Activated T-helper 2 cell treated with anti-CD3 and anti-CD28 coated beads, Interferon-gamma antibody, Interleukin-2, Interleukin-4, amounts not matched to agents 10 μg/mL and 5 μg/mL and 100 μg/mL, durations not matched to agents 14 hours and 24 hours and 36 hours (primary cell): ENCODE measurements around the gene DEF6. TPM values are rescaled to one million over a fixed set of nuclear protein-coding genes. Genes with fewer than 3 reads are reported as not detected.

Experiments
- DNase-seq: peaks from one replicate; pipeline ENCODE4 v3.0.0; 2021; ENCODE audit warnings: low spot score
- H3K27ac Mint-ChIP-seq: one replicate; pipeline ENCODE4 v1.8.0; 2021; ENCODE audit warnings: mixed read lengths
- H3K27me3 Mint-ChIP-seq: one replicate; pipeline ENCODE4 v1.8.0; 2021; ENCODE audit warnings: low read depth, mixed read lengths
- H3K36me3 Mint-ChIP-seq: one replicate; pipeline ENCODE4 v1.8.0; 2021; ENCODE audit warnings: low read depth, mixed read lengths
- H3K4me1 Mint-ChIP-seq: one replicate; pipeline ENCODE4 v1.8.0; 2021; ENCODE audit warnings: low read depth, mixed read lengths
- H3K4me3 Mint-ChIP-seq: one replicate; pipeline ENCODE4 v1.8.0; 2021; ENCODE audit warnings: low read depth, mild to moderate bottlenecking, moderate library complexity, mixed read lengths
- H3K9me3 Mint-ChIP-seq: one replicate; pipeline ENCODE4 v1.8.0; 2021; ENCODE audit warnings: mixed read lengths
- intact Hi-C: fragments of 100-400 bp; cut with micrococcal nuclease; formaldehyde crosslinking; loops from one replicate; pipeline ENCODE4 v1.15.1; 2023
- total RNA-seq: library from RNA; stranded (reverse); gene quantifications from 2 replicates; pipeline ENCODE4 v1.2.3, GENCODE V29; 2022

Gene DEF6
- total RNA-seq, 1 donor from 2014 or later = 120 TPM

- H3K36me3 Mint-ChIP-seq = peaks cover 76% of the 10 kb centered on the region
- no peak for DNase-seq
- no peaks in the 10 kb centered on the region for H3K9me3 Mint-ChIP-seq
- H3K4me3 Mint-ChIP-seq = no peak overlapping the region
- no peaks in the 10 kb centered on the region for H3K27me3 Mint-ChIP-seq
- intact Hi-C loops = no loop called here
- no peak overlapping the region for H3K27ac Mint-ChIP-seq
- H3K4me1 Mint-ChIP-seq = peaks cover 17% of the 10 kb centered on the region
Observed at GRCh38 chr6:35351422-35351821, 53.8 kb downstream of the DEF6 start.

- Mint-ChIP-seq H3K4me3 (no peak overlapping the region), H3K27ac (peak overlapping the region; percentile 11), H3K9me3 (no peaks in the 10 kb centered on the region), H3K27me3 (no peaks in the 10 kb centered on the region), H3K36me3 (peaks cover 84% of the 10 kb centered on the region), H3K4me1 (peaks cover 17% of the 10 kb centered on the region)
- intact Hi-C loops = no loop called here
- no peak for DNase-seq
Observed at GRCh38 chr6:35352735-35353134, 55.1 kb downstream of the DEF6 start.

GRCh38 chr6:35354361-35355135 is 56.9 kb downstream of the DEF6 start:
- Mint-ChIP-seq H3K9me3 (no peaks in the 10 kb centered on the region), H3K27ac (no peak overlapping the region), H3K36me3 (peaks cover 84% of the 10 kb centered on the region), H3K27me3 (no peaks in the 10 kb centered on the region), H3K4me1 (peaks cover 20% of the 10 kb centered on the region), H3K4me3 (no peak overlapping the region)
- no peak for DNase-seq
- intact Hi-C loops = no loop called here

GRCh38 chr6:35356391-35356790 is 58.8 kb downstream of the DEF6 start:
- no peaks in the 10 kb centered on the region for H3K9me3 Mint-ChIP-seq
- H3K27ac Mint-ChIP-seq = no peak overlapping the region
- no peaks in the 10 kb centered on the region for H3K27me3 Mint-ChIP-seq
- intact Hi-C loops = no loop called here
- peaks cover 68% of the 10 kb centered on the region for H3K36me3 Mint-ChIP-seq
- peaks cover 14% of the 10 kb centered on the region for H3K4me1 Mint-ChIP-seq
- DNase-seq = no peak
- no peak overlapping the region for H3K4me3 Mint-ChIP-seq

- intact Hi-C loops = no loop called here
- Mint-ChIP-seq H3K9me3 (no peaks in the 10 kb centered on the region), H3K4me3 (no peak overlapping the region), H3K36me3 (peaks cover 58% of the 10 kb centered on the region), H3K27me3 (no peaks in the 10 kb centered on the region), H3K4me1 (peaks cover 12% of the 10 kb centered on the region), H3K27ac (no peak overlapping the region)
- no peak for DNase-seq
Observed at GRCh38 chr6:35357677-35358076, 60.1 kb downstream of the DEF6 start.

DNA sequence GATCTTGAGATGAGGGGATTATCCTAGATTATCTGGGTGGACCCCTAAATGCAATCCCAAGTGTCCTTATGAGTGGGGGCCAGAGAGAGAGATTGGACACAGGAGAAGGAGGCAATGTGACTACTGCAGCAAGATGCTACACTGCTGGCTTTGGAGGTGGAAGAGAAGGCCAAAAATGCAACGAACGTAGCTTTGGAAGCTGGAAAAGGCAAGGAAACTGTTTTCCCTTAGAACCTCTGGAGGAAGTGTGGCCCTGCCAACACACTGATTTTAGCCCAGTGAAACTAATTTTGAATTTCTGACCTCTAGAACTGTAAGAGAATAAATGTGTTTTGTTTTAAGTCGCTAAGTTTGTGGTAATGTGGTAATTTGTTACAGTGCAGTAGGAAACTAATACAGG is 60.5 kb downstream of the DEF6 start:
- intact Hi-C loops = no loop called here
- H3K36me3 Mint-ChIP-seq = peaks cover 54% of the 10 kb centered on the region
- H3K27me3 Mint-ChIP-seq = no peaks in the 10 kb centered on the region
- no peaks in the 10 kb centered on the region for H3K9me3 Mint-ChIP-seq
- DNase-seq = no peak
- H3K4me1 Mint-ChIP-seq = peaks cover 13% of the 10 kb centered on the region
- no peak overlapping the region for H3K4me3 Mint-ChIP-seq
- H3K27ac Mint-ChIP-seq = peak overlapping the region; percentile 2

GRCh38 chr6:35359346-35359743 is 61.7 kb downstream of the DEF6 start:
- no peak overlapping the region for H3K27ac Mint-ChIP-seq
- no peaks in the 10 kb centered on the region for H3K9me3 Mint-ChIP-seq

DNA sequence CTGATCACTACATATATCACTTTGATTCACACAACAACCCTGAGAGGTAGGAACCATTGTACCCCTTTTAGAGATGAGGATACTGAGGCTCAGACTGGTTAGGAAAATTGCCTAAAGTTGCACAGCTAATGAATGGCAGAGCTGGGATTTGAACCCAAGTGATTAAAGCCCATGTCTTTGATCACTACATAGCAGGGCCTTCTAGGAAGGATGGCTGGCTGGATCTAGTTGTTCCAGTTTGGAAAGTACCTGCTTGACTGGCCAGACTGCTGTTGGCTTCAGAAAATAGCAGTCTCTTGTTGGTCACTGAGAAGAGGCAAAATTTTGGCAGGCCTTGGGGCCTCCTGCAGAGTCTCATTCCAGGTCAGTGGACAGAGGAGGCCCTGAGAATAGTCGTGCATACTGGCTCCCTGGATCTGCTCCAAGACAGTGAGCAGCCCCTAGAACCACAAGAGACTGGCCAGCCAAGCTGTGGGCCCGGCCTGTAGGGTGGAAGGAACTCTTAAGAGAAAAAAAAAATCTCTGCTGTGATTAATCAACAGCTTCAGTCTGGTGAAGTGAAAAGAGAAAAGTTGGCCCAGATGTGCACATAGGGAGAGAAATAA is 62.2 kb downstream of the DEF6 start:
- Mint-ChIP-seq H3K27ac (no peak overlapping the region), H3K4me1 (peaks cover 13% of the 10 kb centered on the region), H3K4me3 (no peak overlapping the region), H3K27me3 (no peaks in the 10 kb centered on the region), H3K36me3 (peaks cover 42% of the 10 kb centered on the region), H3K9me3 (no peaks in the 10 kb centered on the region)
- DNase-seq = no peak
- intact Hi-C loops = no loop called here

More at GRCh38 chr6:35359346-35359743, 61.7 kb downstream of the DEF6 start:
- Mint-ChIP-seq H3K27me3 (no peaks in the 10 kb centered on the region), H3K4me1 (peaks cover 13% of the 10 kb centered on the region), H3K36me3 (peaks cover 47% of the 10 kb centered on the region), H3K4me3 (no peak overlapping the region)
- no peak for DNase-seq
- intact Hi-C loops = no loop called here

DNA sequence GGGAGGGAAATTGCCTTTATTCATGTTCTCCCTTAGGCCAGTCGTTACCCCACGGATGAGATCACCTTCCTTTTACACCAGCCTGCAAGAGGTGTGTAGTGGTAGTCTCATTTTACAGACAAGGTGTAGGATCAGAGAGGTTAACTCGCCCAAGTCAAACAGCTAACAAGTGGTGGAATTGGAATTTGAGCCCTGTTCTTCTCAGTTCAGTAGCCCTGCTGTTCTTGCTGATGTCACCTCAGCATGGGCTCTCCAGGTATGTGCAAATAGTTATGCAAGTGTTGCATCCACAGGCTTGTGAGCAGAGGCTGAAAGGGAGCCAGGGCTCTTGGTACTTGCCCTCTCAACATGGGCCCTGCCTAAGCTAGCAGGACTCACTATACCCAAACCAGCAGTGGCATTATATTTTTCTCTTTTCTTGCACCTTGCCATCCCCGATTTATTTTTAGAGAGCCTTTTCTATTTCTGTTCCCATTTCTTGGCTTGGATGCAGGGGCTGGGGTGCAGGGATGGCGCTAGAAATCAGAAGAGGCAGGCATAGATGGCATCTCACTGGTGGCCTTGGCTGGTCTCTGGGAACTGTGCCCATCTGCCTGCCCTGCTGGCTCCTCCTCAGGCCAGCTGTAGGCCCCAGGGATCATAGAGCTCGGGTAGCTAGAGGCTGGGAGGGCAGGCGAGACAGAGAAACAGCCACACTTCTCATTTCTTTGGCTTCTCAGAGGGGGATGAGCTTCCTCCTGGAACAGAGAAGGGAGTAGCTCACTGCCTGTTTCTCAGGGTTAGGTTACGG is 62.9 kb downstream of the DEF6 start:
- DNase-seq = no peak
- intact Hi-C loops = no loop called here
- H3K4me1 Mint-ChIP-seq = peaks cover 13% of the 10 kb centered on the region
- no peak overlapping the region for H3K27ac Mint-ChIP-seq
- H3K9me3 Mint-ChIP-seq = no peaks in the 10 kb centered on the region
- no peaks in the 10 kb centered on the region for H3K27me3 Mint-ChIP-seq
- H3K4me3 Mint-ChIP-seq = no peak overlapping the region
- peaks cover 38% of the 10 kb centered on the region for H3K36me3 Mint-ChIP-seq

- Mint-ChIP-seq H3K27me3 (no peaks in the 10 kb centered on the region), H3K27ac (no peak overlapping the region), H3K4me3 (no peak overlapping the region), H3K4me1 (peaks cover 22% of the 10 kb centered on the region), H3K9me3 (no peaks in the 10 kb centered on the region), H3K36me3 (peaks cover 33% of the 10 kb centered on the region)
- intact Hi-C loops = no loop called here
- DNase-seq = no peak
Observed at GRCh38 chr6:35362200-35362599, 64.6 kb downstream of the DEF6 start.

DNA sequence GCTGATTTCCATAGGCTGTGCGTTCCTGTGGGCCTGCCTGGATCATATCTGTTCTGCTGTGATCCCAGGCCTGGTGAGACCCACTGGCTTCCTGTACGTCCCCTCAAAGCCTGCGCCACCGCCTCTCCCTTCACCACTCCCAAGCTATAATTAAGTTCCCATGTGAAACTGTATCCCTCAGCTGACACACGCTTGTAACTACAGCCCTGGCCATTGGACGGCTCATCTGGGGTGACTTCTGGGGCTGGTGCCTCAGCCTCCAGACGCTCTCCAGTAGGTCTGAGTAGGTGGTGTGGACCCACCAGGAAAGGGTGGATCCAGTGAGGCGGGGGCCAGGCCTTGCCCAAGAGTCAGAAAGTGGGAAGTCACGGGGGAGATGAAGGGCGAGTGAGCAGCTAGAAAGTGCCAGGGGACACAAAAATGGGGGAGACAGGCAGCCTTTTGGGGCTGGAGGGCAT is 65.7 kb downstream of the DEF6 start:
- Mint-ChIP-seq H3K4me1 (peaks cover 24% of the 10 kb centered on the region), H3K36me3 (peaks cover 28% of the 10 kb centered on the region), H3K9me3 (no peaks in the 10 kb centered on the region), H3K27ac (no peak overlapping the region), H3K4me3 (no peak overlapping the region), H3K27me3 (no peaks in the 10 kb centered on the region)
- no peak for DNase-seq
- intact Hi-C loops = no loop called here

DNA sequence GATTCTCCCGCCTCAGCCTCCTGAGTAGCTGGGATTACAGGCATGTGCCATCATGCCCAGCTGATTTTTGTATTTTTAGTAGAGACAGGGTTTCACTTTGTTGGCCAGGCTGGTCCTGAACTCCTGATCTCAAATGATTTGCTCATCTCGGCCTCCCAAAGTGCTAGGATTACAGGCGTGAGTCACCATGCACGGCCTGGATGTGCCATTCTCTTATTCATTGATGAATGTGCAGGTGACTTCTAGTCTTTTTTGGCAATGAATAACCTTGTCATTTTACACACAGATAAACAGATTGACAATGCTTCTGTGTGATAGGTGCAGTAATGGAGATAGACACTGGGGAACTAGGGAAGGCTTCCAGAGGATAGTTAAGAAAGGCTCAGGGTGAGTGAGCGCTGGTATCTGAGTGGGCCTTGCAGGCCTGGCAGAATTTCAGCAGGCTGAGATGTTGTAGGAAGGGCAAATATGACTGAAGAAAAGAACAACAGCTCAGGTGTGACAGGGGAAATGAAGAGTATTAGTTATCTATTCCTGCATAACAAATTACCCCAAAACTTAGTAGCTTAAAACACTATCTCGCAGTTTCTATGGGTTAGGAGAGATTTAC is 68.1 kb downstream of the DEF6 start:
- DNase-seq = no peak
- H3K36me3 Mint-ChIP-seq = peaks cover 23% of the 10 kb centered on the region
- no peaks in the 10 kb centered on the region for H3K9me3 Mint-ChIP-seq
- H3K27me3 Mint-ChIP-seq = no peaks in the 10 kb centered on the region
- H3K27ac Mint-ChIP-seq = peak overlapping the region; percentile 13
- intact Hi-C loops = no loop called here
- peaks cover 40% of the 10 kb centered on the region for H3K4me1 Mint-ChIP-seq
- H3K4me3 Mint-ChIP-seq = no peak overlapping the region
